ENCODE data around the gene CDC26.
"Not testable (repeated sequence)": the region's sequence is repeated elsewhere in the genome, so short reads cannot be mapped to it uniquely, and the experiment has no call there.

Gene CDC26

GRCh38 chr9:113293285-113293878 lies 18.0 kb upstream of the CDC26 start:
- DNase-seq (ENCODE audit: low spot score): no peak
- FAIRE-seq: no peak

- DNase-seq (ENCODE audit: low spot score) (no peak), FAIRE-seq (no peak)
These were observed 14.8 kb upstream of the CDC26 start for GRCh38 chr9:113290052-113290607.

- DNase-seq (ENCODE audit: low spot score) (no peak), FAIRE-seq (no peak)
These were observed 13.7 kb upstream of the CDC26 start for GRCh38 chr9:113289091-113289490.

- no peak for FAIRE-seq
These were observed 6.0 kb upstream of the CDC26 start for GRCh38 chr9:113281356-113281755.

GRCh38 chr9:113278840-113279239 lies 3.5 kb upstream of the CDC26 start:
- FAIRE-seq (no peak), DNase-seq (ENCODE audit: low spot score) (no peak)

More at GRCh38 chr9:113281356-113281755, 6.0 kb upstream of the CDC26 start:
- DNase-seq (ENCODE audit: low spot score): no peak

GRCh38 chr9:113274474-113275156 lies 757 bp downstream of the CDC26 start:
- DNase-seq (ENCODE audit: low spot score): peak; percentile 58
- FAIRE-seq: peak; percentile 36

GRCh38 chr9:113269871-113270270 lies 5.5 kb downstream of the CDC26 start:
- DNase-seq (ENCODE audit: low spot score) (no peak), FAIRE-seq (no peak)

GRCh38 chr9:113269355-113269754 lies 6.0 kb downstream of the CDC26 start:
- FAIRE-seq: no peak
- DNase-seq (ENCODE audit: low spot score): no peak

- DNase-seq (ENCODE audit: low spot score) (no peak), FAIRE-seq (no peak)
These were observed 7.3 kb downstream of the CDC26 start for GRCh38 chr9:113267911-113268566.

GRCh38 chr9:113266174-113266573 lies 9.2 kb downstream of the CDC26 start:
- no peak for DNase-seq (ENCODE audit: low spot score)
- FAIRE-seq: no peak

GRCh38 chr9:113261917-113262671 lies 13.3 kb downstream of the CDC26 start:
- DNase-seq (ENCODE audit: low spot score) (no peak), FAIRE-seq (no peak)

GRCh38 chr9:113258282-113258681 lies 17.1 kb downstream of the CDC26 start:
- DNase-seq (ENCODE audit: low spot score) (no peak), FAIRE-seq (no peak)

GRCh38 chr9:113257863-113258262 lies 17.5 kb downstream of the CDC26 start:
- DNase-seq (ENCODE audit: low spot score) (no peak), FAIRE-seq (no peak)

GRCh38 chr9:113255438-113255837 lies 19.9 kb downstream of the CDC26 start:
- DNase-seq (ENCODE audit: low spot score) (no peak), FAIRE-seq (no peak)

GRCh38 chr9:113254991-113255390 lies 20.4 kb downstream of the CDC26 start:
- no peak for FAIRE-seq
- DNase-seq (ENCODE audit: low spot score): no peak

GRCh38 chr9:113250807-113251206 lies 24.6 kb downstream of the CDC26 start:
- no peak for DNase-seq (ENCODE audit: low spot score)
- FAIRE-seq: no peak

- DNase-seq (ENCODE audit: low spot score); FAIRE-seq: not testable (repeated sequence)
These were observed 25.7 kb downstream of the CDC26 start for GRCh38 chr9:113249661-113250060.

- no peak for FAIRE-seq
These were observed 27.7 kb downstream of the CDC26 start for GRCh38 chr9:113247640-113248039.

GRCh38 chr9:113246928-113247327 lies 28.4 kb downstream of the CDC26 start:
- FAIRE-seq (no peak), DNase-seq (ENCODE audit: low spot score) (no peak)

More at GRCh38 chr9:113247640-113248039, 27.7 kb downstream of the CDC26 start:
- DNase-seq (ENCODE audit: low spot score): no peak

- FAIRE-seq (no peak), DNase-seq (ENCODE audit: low spot score) (no peak)
These were observed 29.5 kb downstream of the CDC26 start for GRCh38 chr9:113245894-113246293.

GRCh38 chr9:113244556-113244955 lies 30.8 kb downstream of the CDC26 start:
- DNase-seq (ENCODE audit: low spot score): no peak
- FAIRE-seq: no peak

- no peak for DNase-seq (ENCODE audit: low spot score)
- FAIRE-seq: no peak
These were observed 34.2 kb downstream of the CDC26 start for GRCh38 chr9:113241161-113241560.

Data from RCC 7860 (cell line).